ENCODE data around the gene VCL.

GRCh38 chr10:73956476-73957359 lies 41.2 kb upstream of the VCL start:
- TF ChIP-seq CTCF (IDR thresholded peaks at IDR 0.05; ENCODE audit: insufficient read depth, low read length), result no peak
- peak; percentile 72 for TF ChIP-seq POLR2AphosphoS5 (IDR thresholded peaks at IDR 0.05; ENCODE audit: low read depth)
- peak; percentile 9 for TF ChIP-seq REST (IDR thresholded peaks at IDR 0.05; ENCODE audit: insufficient replicate concordance, low read depth)

Data from HL-60 (cell line).